Testis (tissue), 3 donors: ENCODE measurements around the gene PIK3AP1. TPM values are rescaled to one million over a fixed set of nuclear protein-coding genes. Genes with fewer than 3 reads are reported as not detected.

ENCODE experiments used
- DNase-seq: peaks from one replicate; pipeline ENCODE4 v3.0.0-alpha.2; 2019
- H3K27ac ChIP-seq, 2 donors: fragments of 200-600 bp; sonication (generic); one replicate each; pipeline ENCODE4 v1.5.1; 2019
- H3K27me3 ChIP-seq: fragments of 200-600 bp; sonication (generic); one replicate; pipeline ENCODE4 v1.5.1; 2019
- H3K36me3 ChIP-seq: fragments of 200-600 bp; sonication (generic); one replicate; pipeline ENCODE4 v1.5.1; 2017; ENCODE audit warnings: low read depth; ENCODE audit errors: missing control alignments
- H3K4me1 ChIP-seq: fragments of 200-600 bp; sonication (generic); one replicate; pipeline ENCODE4 v1.5.1; 2019
- H3K4me3 ChIP-seq, 2 donors: fragments of 200-600 bp; sonication (generic); one replicate each; pipeline ENCODE4 v1.5.1; 2017 to 2019
- H3K9me3 ChIP-seq: fragments of 200-600 bp; sonication (generic); one replicate; pipeline ENCODE4 v1.5.1; 2017
- CTCF ChIP-seq, 3 experiments: fragments of 450-650 bp in 2 of 3; fragments of 200-600 bp in 1 of 3; sonication (generic) in 1 of 3; IDR thresholded peaks; one replicate each; pipeline ENCODE4 v1.5.1; 2016 to 2019; ENCODE audit warnings: antibody characterized with exemption in 3 of 3, mild to moderate bottlenecking in 2 of 3, moderate library complexity in 1 of 3
- POLR2A ChIP-seq: fragments of 450-650 bp; IDR thresholded peaks from one replicate; pipeline ENCODE4 v1.6.1; 2017; ENCODE audit warnings: antibody characterized with exemption, mild to moderate bottlenecking, moderate library complexity
- WGBS, 2 donors: methylation state at CpG; one replicate each; pipeline ENCODE4 v1.1.5; 2018; 5-methylcytosine and 5-hydroxymethylcytosine counted together
- intact Hi-C: fragments of 100-400 bp; cut with DNase I; formaldehyde crosslinking; loops from one replicate; pipeline ENCODE4 v1.15.1; 2023; ENCODE audit warnings: low total_unique reads
- polyA plus RNA-seq: library from polyadenylated mRNA; stranded (reverse); fragments of 350-450 nt; fragmentation: Illumina TruSeq; extraction: RNeasy Lipid Tissue Mini Kit (QIAGEN cat#74804); gene quantifications from one replicate; pipeline ENCODE4 v1.2.3, GENCODE V29; 2014; ENCODE audit warnings: low read depth, low replicate concordance; ENCODE audit not compliant: insufficient read depth
- total RNA-seq, 2 donors: library from RNA; depleted of rRNA; stranded (reverse); fragments of >200 nt; gene quantifications; one replicate each; pipeline ENCODE4 v1.2.3, GENCODE V29; 2016

Gene PIK3AP1
- total and polyA plus RNA-seq, 3 donors from 2014 or later: 6.5 to 10.0 (median 6.6) TPM

GRCh38 chr10:96638120-96638519, 82.2 kb downstream of the PIK3AP1 start:
- Histone ChIP-seq H3K4me1 (no peaks in the 10 kb centered on the region), H3K27ac (no peak overlapping the region), H3K36me3 (no peaks in the 10 kb centered on the region), H3K9me3 (no peaks in the 10 kb centered on the region), H3K27me3 (no peaks in the 10 kb centered on the region), H3K4me3 (no peak overlapping the region)
- TF ChIP-seq CTCF (IDR thresholded peaks at IDR 0.05) (no peak), POLR2A (no peak)
- intact Hi-C loops: no loop called here
- DNase-seq: no peak
- WGBS, 2 donors: 86% methylated on average over 3 of the region's 3 CpGs

GRCh38 chr10:96637709-96638108, 82.6 kb downstream of the PIK3AP1 start:
- DNase-seq: no peak
- WGBS, 2 donors: 91 to 97% methylated on average over 4 of the region's 4 CpGs
- Histone ChIP-seq H3K4me1 (no peaks in the 10 kb centered on the region), H3K27ac (no peak overlapping the region), H3K36me3 (no peaks in the 10 kb centered on the region), H3K27me3 (no peaks in the 10 kb centered on the region), H3K9me3 (no peaks in the 10 kb centered on the region), H3K4me3 (no peak overlapping the region)
- intact Hi-C loops: no loop called here
- no peak for TF ChIP-seq CTCF (IDR thresholded peaks at IDR 0.05)
- TF ChIP-seq POLR2A: no peak

GRCh38 chr10:96636551-96636950, 83.8 kb downstream of the PIK3AP1 start:
- no peaks in the 10 kb centered on the region for H3K9me3 ChIP-seq
- TF ChIP-seq POLR2A (no peak), CTCF (IDR thresholded peaks at IDR 0.05) (no peak)
- 37 to 52% methylated on average over 1 of the region's 1 CpG for WGBS, 2 donors
- H3K36me3 ChIP-seq: no peaks in the 10 kb centered on the region
- H3K4me3 ChIP-seq: no peak overlapping the region
- intact Hi-C loops: no loop called here
- no peaks in the 10 kb centered on the region for H3K4me1 ChIP-seq
- no peaks in the 10 kb centered on the region for H3K27me3 ChIP-seq
- no peak for DNase-seq
- no peak overlapping the region for H3K27ac ChIP-seq

GRCh38 chr10:96632974-96633710, 87.2 kb downstream of the PIK3AP1 start:
- no peaks in the 10 kb centered on the region for H3K27me3 ChIP-seq
- TF ChIP-seq POLR2A: no peak
- TF ChIP-seq CTCF (IDR thresholded peaks at IDR 0.05): no peak
- H3K36me3 ChIP-seq: no peaks in the 10 kb centered on the region
- no peaks in the 10 kb centered on the region for H3K9me3 ChIP-seq
- no peak for DNase-seq
- H3K4me1 ChIP-seq: no peaks in the 10 kb centered on the region
- no peak overlapping the region for H3K27ac ChIP-seq
- intact Hi-C loops: no loop called here
- 82 to 93% methylated on average over 3 to 4 of the region's 4 CpGs for WGBS, 2 donors
- no peak overlapping the region for H3K4me3 ChIP-seq

- Histone ChIP-seq H3K4me1 (no peaks in the 10 kb centered on the region), H3K36me3 (no peaks in the 10 kb centered on the region), H3K27ac (no peak overlapping the region), H3K9me3 (no peaks in the 10 kb centered on the region), H3K4me3 (no peak overlapping the region), H3K27me3 (no peaks in the 10 kb centered on the region)
- 87 to 91% methylated on average over 1 of the region's 1 CpG for WGBS, 2 donors
- DNase-seq: no peak
- no peak for TF ChIP-seq POLR2A
- no peak for TF ChIP-seq CTCF (IDR thresholded peaks at IDR 0.05)
- intact Hi-C loops: no loop called here
Measured at GRCh38 chr10:96627292-96627691, 93.0 kb downstream of the PIK3AP1 start.
